A172 (cell line): Measurements from ENCODE around the gene CD4. TPM values are rescaled to one million over a fixed set of nuclear protein-coding genes. Genes with fewer than 3 reads are reported as not detected.

Experiments used
- DNase-seq: peaks from one replicate; pipeline ENCODE4 v3.0.0-alpha.2; 2015; ENCODE audit warnings: low spot score
- total RNA-seq: library from RNA; depleted of rRNA; stranded (reverse); fragments of >200 nt; shearing (Covaris generic); gene quantifications from 2 replicates; pipeline ENCODE4 v1.2.3, GENCODE V29; 2014

CD4 gene
- total RNA-seq, 1 experiment from 2014 or later = not detected

DNA sequence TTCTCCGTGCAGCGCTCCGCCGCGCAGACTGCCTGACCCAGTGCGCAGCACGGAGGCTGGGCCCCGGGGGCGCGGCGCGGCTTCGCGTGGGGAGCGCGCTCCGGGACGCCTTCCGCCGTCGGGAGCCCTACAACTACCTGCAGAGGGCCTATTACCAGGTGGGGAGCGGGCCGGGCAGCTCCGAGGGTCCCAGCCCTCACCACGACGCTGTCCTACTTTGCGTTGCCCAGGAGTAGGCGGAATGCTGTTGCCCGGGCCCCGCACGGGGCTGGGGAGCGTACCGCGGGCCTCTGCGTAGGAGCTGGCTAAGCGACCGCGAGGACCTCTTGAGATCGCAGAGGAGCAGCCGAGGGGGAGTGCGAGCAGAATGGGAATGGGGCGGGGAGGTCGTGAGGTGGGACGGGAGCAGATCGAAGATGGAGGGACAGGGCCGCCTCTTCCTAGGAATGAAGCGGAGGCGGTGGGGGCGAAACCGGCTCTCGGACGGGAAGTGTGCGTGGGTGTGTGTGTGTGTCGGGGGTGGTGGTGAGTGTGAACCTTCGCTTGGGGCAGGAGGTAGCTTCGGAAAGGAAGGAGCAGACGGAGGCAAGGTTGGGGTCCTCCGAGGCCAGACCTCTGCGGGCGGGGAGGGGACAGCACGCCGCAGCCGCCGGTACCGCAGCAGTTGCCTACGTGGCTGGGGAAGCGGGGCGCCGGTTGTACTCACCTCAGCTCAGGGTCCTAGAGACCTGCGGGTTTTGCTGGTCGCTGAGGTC lies 39.6 kb downstream of the CD4 start:
- DNase-seq = no peak

DNA sequence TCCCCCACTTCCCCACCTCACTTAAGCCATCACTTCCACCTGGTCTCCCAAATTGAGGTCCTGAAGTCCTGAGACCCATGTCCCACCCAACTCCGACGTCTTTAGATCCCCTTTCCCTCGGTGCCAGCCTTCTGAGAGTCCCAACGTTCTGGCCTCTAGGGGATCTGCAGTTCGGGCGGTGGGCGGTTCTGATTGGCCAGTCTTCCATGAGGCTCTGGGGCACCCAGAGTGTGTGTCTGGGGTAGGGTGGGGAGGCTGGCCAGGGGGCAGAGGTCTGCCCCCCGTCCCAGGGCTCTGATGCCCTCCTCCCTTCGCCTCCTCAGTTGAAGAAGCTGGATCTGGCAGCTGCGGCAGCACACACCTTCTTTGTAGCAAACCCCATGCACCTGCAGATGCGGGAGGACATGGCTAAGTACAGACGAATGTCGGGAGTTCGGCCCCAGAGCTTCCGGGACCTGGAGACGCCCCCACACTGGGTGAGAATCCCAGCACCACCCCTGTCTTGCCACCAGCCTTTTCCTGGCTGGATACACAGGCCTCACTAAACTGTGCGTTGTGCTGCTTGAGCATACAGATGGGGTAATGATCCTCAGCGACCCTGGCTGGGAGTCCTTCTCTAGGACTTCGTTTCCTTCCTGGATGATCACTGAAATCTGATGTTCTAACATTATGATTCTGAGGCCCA lies 40.4 kb downstream of the CD4 start:
- DNase-seq = no peak

DNA sequence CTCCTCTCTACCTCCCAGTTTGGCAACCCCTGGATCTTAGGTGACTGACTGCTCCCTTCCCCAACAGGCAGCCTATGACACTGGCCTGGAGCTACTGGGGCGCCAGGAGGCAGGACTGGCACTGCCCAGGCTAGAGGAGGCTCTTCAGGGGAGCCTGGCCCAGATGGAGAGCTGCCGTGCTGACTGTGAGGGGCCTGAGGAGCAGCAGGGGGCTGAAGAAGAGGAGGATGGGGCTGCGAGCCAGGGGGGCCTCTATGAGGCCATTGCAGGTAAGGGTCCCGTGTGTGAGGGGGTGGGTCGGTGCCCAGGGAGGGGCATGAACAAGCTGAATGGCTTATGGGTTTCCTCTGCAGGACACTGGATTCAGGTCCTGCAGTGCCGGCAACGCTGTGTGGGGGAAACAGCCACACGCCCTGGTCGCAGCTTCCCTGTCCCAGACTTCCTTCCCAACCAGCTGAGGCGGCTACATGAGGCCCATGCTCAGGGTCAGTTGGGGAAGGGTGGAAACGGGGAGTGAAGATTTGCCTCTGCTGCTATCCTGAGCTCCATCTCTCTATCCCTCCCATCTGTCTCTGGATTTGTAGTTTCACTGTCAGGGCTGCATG lies 41.1 kb downstream of the CD4 start:
- no peak for DNase-seq

DNA sequence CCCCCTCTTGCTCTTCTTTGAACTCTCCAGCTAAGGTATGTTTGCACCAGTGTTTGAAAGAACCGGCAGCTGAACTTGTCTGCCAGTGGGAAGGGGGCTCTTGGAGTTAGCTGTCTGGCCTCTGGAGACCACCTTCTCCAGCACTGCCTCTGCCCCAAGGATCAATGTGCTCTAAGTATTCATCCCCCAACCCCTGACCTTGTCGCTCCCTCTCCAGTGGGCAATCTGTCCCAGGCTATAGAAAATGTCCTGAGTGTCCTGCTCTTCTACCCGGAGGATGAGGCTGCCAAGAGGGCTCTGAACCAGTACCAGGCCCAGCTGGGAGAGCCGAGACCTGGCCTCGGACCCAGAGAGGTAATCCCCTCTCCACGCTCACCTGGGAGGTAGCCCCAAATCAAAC lies 41.7 kb downstream of the CD4 start:
- DNase-seq = no peak

DNA sequence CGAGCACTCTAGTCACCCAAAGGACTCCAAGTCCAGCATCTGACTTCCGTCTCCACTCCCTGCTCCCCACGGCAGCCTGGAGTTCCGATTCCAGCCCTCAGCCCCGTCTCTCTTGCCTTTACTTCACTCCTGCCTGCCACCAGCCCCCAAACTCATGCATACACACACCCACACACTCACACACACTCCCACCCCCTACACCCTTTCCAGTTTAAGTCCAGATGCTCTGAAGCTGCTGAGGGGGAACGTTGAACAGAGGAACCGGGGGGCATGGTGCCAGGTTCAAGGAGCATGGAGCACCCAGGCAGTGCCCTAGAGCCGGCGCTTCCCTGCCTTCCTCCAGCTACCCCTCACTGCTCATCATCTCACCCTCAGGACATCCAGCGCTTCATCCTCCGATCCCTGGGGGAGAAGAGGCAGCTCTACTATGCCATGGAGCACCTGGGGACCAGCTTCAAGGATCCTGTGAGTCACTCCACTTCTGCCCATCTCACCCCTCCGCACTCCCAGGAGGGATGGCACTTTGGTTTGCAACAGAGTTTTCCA lies 42.2 kb downstream of the CD4 start:
- no peak for DNase-seq

DNA sequence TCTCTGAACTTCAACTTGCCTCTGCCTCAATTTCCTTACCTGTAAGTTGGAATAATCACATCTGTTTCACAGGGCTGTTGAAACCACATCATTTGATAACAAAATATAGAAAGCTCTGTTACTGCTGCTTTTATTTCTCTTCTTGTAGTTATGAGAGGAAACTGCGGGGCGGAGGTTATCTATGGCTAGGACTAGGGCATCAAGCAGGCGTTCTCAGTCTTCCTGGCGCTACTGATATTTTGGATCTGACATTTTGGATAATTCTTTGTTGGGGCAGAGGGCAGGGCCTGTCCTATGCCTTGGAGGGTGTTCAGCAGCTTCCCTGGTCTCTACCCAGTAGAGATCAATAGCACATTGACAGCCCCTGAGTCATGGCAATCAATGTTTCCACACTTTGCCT lies 42.8 kb downstream of the CD4 start:
- DNase-seq = no peak

DNA sequence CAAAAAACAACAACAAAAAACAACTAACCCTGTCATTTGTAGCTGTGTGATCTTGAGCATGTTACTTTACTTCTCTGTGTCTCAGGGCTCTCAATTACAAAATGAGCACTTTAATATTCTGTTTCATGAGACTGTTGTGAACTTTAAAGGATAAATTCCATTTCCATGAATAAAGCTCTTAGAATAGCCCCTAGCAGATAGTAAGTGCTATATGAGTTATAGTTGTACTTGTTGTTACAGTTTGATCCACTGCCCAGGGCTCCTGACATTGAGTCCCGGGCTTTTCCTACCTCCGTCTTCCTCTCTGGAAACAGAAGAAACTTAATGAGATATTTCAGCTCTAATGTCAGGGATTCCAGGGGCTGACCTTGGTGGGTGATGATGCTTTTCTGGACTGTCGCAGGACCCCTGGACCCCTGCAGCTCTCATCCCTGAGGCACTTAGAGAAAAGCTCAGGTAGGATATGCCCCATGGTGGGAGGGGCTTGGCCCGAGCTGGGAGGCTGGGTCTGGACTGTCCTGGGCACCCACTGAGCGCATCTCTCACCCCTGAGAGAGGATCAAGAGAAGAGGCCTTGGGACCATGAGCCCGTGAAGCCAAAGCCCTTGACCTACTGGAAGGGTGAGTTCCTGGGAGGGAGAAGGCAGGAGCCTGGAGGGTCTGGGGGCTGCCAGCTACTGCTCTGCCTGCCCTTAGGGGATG lies 44.0 kb downstream of the CD4 start:
- DNase-seq = no peak

DNA sequence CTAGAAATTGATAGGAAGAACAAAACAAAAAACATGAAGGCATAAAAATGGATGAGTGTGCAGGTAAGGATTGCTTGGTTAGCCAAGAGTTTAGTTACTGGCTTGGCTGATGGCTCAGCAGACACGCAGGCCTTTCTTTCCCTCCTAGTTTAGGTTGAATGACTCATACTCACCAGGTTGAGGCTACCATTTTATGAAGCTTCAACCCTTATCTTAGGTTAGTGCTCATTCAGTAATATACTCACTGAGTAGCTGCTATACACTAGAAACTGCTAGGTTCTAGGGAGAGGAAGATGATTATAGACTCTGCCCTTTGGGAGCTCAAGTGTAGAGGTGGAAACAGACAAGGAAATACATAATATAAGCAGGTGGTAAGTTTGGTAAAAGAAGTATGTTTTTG lies 44.9 kb downstream of the CD4 start:
- no peak for DNase-seq

DNA sequence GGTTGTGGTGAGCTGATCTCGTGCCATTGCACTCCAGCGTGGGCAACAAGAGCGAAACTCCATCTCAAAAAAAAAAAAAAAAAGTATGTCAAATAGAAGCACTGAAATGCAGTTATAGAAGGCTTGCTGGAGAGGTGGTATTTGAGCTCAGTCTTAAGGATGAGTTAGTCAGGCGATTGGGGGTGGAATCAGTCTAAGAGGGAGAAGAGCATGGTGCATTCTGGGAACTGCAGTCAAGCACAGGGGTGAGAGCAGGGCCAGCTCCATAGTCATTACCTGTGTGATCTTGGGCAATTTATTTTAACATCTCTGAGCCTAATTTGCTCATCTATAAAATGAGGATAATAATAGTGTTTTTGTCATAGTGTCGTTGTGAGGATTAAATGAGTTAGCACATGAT lies 45.5 kb downstream of the CD4 start:
- no peak for DNase-seq

DNA sequence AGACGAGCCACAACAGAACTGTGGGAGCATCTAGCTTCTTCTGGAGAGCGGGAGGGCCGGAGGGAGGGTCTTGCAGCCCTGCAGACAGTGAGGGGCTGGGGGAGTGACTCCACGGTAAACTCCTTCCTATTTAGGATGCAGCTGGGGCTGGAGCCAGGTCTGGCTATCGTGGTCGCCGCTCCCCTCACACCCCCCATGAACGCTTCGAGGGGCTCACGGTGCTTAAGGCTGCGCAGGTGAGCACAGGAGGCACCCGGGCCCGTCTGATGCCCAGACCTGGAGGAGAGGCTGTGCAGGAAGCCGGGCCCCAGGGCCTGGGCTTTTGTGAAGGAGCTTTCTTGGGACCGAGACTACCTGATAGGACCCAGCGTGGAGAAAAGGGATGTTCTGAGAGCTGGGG lies 47.5 kb downstream of the CD4 start:
- DNase-seq = no peak

DNA sequence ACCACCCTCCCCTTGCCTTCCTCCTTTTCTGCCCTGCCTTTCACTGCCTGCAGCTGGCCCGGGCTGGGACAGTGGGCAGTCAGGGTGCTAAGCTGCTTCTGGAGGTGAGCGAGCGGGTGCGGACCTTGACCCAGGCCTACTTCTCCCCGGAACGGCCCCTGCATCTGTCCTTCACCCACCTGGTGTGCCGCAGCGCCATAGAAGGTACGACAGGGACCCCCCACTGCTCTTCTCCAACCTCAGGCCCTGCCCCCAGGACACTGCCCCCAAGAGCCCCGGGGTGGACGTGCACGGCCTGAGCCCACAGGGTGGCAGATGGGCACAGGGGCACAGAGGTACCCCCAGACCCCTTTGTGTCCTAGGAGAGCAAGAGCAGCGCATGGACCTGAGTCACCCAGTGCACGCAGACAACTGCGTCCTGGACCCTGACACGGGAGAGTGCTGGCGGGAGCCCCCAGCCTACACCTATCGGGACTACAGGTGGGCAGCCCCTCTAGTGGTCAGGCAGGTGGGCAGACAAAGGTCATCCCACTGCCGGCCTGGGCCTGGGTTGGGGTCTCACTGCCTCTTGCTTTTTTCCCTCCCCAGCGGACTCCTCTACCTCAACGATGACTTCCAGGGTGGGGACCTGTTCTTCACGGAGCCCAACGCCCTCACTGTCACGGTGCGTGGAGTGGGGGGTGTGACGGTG lies 48.2 kb downstream of the CD4 start:
- no peak for DNase-seq

DNA sequence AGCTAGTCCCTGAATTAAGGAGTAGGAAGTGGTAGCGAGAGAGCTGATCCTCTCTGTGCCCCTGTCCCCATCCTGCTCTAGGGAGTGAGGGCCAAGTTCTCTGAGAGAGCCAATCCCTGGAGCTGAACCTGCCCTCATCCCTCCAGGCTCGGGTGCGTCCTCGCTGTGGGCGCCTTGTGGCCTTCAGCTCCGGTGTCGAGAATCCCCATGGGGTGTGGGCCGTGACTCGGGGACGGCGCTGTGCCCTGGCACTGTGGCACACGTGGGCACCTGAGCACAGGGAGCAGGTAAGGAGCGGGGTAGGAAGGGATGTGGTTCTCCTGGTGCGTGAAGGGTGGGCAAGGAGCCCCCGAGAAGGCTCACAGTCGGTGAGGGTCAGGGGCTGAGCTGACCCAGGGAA lies 49.5 kb downstream of the CD4 start:
- no peak for DNase-seq

DNA sequence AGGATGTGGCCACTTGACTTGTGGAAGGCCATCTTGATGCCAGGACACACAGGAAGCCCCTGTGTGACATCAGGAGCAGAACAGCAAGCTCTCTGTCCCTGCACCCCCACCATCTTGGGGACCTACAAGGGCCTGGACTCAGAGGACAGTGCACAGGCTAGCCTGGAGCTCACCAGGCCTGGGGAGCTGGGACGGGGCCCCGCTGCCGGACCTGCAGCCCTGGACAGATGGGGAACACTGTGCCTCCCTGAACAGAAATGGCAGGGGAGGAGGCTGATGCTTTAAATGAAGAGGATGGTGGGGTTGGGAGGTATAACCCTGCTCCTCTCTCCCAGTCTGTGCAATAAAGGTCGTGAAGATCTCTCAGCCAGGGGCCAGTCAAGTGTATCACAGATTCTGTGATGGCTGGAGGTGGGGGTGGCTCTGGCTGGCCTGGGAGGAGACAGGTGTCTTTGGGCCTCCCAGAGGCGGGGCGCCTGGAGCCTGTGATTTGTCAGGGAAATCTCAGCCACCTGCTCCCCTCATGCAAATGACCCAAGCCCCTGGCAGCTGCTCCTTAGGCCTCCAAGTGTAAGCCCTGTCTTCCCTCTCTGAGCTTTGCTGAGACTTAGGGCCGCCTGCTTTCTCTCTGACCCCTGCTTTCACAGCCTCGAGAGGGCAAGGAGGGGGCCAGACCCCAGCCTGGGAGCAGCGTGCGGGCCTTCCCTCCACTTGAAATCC lies 50.3 kb downstream of the CD4 start:
- DNase-seq = no peak

DNA sequence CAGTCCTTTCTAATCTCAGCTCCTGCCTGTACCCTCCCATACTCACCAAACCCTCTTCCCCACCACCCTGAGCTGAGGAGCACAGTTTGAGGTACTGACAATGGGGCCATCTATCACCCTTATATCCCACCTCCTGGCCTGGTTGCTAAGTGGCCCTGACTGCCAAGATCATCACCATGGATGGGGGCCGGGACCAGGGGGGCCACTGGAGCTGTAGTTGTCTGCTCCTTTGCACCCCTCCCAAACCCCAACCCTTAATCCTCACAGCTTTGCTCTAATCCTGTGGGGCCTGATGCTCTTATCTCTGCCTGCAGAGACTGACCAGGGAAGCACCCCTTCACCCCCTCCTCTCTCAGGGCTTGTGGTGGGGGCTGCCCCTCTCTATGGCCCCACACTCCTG lies 51.0 kb downstream of the CD4 start:
- no peak for DNase-seq

DNA sequence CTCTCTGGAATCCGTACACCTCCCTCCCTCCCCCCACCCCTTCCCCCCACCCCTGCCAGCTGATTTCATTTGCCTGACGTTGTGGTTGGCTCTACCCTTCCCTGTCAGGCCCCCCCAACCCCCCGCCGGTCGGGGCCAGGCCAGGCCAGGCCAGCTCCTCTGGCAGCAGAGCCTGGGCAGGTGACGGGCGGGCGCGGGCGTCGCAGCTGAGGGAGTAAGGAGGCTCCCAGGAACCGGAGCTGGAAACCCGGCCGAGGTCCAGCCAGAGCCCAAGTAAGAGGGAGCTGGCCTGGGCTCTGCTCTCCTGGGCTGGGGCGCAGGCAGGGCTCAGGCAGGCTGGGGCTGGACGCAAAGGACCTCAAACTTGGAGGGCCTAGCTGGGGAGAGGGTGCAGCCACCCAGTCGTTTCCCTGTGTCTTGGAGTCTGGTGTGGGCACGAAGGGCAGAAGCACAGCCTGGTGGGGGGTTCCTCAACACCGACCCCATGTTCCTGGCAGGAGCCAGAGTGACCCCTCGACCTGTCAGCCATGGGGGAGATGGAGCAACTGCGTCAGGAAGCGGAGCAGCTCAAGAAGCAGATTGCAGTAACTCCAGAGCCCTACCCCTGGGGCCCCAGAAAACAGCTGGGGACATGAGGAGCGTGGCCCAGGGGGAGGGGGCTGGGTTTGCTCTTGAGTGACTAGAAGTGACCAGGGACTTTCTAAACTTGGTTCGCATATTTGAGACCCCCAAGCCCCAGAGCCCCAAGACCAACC lies 51.6 kb downstream of the CD4 start, which contains the start of gene GNB3:
TSS of gene GNB3 (plus strand) at position 165 of the 755 bp plus-strand sequence. CDS start at position 528, 363 bp downstream.
- DNase-seq = no peak

DNA sequence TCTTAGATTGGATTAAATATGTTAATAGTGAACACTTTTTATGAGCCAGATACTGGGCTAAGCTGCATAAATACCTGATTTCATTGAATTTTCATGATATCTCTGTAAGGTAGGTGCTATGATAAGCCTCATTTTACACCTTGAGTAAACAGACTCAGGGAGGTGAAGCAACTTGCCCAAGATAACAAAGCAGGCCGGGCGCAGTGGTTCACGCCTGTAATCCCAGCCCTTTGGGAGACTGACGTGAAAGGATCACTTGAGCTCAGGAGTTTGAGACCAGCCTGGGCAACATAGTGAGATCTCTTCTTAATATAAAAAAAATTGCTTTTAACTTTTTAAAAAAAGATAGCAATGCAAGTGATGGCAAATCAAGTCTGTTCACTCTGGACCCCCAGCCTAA lies 52.7 kb downstream of the CD4 start:
- DNase-seq = no peak

DNA sequence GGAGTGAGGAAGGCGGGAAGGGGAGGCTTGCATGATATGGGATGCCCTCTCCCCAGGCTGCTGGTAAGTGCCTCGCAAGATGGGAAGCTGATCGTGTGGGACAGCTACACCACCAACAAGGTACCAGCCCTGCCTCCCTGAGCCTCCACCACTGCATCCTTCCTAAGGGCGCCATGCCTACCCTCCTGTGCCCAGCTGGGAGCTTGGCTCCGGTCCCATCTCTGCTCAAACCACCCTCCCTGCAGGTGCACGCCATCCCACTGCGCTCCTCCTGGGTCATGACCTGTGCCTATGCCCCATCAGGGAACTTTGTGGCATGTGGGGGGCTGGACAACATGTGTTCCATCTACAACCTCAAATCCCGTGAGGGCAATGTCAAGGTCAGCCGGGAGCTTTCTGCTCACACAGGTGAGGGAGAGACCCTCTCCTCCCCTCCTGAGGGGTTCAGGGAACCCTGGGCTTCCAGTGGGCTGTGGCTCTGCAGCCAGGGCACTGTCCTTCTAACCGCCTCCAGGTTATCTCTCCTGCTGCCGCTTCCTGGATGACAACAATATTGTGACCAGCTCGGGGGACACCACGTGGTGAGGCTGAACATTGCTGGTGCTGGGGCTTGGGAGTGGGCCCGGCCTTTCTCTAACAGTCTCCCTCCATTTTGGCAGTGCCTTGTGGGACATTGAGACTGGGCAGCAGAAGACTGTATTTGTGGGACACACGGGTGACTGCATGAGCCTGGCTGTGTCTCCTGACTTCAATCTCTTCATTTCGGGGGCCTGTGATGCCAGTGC lies 54.0 kb downstream of the CD4 start:
- no peak for DNase-seq

DNA sequence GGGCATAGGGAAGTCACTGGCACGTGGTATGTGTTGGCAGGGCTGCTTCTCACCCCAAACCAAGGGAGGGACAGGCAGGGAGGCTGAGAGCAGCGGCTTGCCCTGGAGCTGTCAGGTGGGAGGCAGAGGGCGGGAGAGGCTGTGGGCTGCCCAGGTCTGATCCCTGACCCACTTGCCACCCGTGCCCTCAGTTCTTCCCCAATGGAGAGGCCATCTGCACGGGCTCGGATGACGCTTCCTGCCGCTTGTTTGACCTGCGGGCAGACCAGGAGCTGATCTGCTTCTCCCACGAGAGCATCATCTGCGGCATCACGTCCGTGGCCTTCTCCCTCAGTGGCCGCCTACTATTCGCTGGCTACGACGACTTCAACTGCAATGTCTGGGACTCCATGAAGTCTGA lies 56.1 kb downstream of the CD4 start:
- no peak for DNase-seq

DNA sequence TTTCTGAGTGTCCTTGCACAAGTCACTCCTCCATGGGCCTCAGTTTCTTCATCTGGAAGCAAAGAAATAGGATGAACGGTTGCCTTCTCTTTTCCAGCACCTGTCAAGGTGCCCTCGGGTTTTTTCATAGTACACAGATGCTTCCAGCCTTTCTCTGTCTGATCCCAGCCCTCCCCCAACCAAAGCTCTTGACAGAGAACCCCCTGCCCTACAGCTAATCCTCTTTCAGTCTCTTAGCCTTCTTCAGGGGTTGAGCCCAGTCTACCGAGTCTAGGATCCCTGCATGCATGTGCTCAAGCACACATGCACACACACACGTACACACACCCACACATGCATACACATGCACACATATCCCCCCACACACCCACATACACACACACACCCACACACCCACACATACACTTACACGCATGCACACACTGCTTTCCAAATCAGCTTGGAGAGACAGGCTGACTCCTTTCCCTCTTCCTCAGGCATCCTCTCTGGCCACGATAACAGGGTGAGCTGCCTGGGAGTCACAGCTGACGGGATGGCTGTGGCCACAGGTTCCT lies 57.1 kb downstream of the CD4 start:
- no peak for DNase-seq
